GM12801 (cell line): Measurements from ENCODE around the gene TEX36.

Experiments used
- TF ChIP-seq, protein P1 (sequence below): IDR thresholded peaks from one replicate; pipeline ENCODE4 v1.5.1; 2011; ENCODE audit warnings: control low read depth; ENCODE audit not compliant: insufficient read length; ENCODE audit errors: extremely low read depth

The TEX36 gene

DNA sequence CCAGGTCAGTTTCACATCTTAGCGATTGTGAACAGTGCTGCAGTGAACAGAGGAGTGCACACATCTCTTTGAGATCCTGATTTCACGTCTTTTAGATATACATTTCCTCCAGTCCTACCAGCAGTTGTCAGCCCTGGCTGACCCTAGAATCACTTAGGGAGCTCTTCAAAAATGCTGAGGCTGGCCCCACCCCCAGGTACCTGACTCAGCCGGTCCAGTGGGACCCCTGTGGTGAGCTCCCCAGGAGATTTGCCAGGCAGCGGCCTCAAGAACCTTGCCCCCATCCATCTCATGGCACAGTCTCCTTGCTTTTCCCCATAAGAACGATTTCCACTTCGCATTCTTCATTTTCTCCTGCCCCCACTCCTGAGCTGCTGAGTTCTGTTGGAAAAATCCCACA lies 45.5 kb downstream of the TEX36 start:
- TF ChIP-seq, protein P1, sequence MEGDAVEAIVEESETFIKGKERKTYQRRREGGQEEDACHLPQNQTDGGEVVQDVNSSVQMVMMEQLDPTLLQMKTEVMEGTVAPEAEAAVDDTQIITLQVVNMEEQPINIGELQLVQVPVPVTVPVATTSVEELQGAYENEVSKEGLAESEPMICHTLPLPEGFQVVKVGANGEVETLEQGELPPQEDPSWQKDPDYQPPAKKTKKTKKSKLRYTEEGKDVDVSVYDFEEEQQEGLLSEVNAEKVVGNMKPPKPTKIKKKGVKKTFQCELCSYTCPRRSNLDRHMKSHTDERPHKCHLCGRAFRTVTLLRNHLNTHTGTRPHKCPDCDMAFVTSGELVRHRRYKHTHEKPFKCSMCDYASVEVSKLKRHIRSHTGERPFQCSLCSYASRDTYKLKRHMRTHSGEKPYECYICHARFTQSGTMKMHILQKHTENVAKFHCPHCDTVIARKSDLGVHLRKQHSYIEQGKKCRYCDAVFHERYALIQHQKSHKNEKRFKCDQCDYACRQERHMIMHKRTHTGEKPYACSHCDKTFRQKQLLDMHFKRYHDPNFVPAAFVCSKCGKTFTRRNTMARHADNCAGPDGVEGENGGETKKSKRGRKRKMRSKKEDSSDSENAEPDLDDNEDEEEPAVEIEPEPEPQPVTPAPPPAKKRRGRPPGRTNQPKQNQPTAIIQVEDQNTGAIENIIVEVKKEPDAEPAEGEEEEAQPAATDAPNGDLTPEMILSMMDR: no peak

DNA sequence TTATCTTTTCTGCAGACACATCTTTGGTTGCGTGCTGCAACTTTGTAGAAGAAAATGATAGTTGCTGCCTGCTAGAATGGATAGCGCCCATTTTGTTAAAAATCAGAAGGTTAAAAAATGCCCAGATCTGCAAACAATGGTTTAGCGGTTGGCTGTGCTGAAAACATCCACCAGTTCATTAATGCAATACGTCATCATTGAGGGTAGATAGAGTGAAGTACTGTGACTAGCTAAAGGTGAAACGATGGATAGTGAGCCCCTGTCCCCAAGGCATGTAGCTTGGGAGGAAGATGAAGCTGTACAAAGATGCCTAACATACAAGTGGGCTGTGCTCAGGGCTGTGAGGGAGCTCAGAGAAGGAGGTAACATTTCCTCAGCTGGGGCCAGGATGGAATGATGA lies 48.4 kb downstream of the TEX36 start:
- TF ChIP-seq, protein P1: no peak

DNA sequence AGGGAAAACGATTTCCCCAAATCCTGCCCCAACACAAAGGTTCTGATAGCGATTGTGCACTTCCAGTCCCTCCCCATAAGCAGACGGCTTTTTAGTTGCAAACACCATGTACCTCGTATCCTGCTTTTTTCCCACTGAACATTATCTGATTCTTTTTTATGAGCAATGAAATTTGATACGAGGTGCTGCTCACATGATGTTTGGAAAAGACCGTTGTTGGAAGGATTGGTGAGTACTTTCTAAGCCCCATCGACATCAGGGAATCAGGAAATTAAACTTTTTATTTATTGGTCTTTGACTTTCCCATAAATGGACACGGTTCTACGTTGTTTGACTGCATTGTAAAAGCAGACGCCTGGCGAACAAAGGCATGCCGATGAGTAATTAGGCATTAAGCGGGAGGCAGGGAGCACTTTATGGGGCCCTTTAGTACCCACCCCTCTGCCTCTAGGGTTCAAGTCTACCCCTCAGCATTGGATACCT lies 49.4 kb downstream of the TEX36 start:
- TF ChIP-seq, protein P1: no peak

DNA sequence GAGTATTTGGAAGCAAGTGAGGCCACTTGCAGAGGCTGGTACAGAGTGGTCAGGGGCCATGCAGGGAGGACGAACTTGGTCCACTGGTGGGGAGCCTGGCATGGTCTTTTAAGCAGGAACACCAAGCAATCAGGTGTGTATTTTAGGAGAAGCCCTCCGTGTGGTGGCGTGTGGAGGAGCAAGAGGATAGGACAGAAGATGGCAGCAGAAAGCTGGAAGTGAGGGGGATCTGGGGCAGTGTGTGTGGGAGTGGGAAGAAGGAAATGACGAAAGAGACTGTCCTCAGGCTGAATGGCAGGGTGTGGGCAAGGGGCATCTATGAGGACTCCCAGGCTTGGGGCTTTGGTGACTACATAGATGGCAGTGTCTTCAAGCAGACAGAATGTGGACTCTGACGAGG lies 51.2 kb downstream of the TEX36 start:
- TF ChIP-seq, protein P1: no peak

DNA sequence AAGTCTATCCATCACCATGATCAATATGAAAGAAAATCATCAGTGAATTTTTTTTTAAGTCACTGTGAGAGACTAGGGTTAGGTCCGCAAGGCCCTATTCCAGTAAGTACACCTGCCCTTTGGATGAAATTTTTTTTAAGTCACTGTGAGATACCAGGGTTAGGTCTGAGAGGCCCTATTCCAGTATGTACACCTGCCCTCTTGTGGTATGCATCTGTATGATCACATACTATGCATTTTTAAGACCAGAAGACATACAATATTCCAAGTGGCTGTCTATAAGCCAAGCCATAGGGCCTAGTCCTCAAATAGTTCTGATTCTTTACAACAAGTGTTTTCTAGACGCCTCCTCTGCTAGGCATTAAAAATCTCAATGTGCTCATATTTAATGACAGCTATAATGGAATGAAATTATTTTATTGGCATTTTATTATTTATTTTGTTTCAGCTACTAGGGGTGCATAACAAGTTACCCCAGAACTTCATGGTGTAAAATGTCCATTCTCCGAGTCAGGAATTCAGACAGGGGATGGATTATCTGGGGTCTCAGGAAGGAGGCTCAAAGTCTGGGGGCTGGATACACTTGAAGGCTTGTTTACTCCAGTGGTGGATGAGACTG lies 53.1 kb downstream of the TEX36 start:
- TF ChIP-seq, protein P1: no peak

DNA sequence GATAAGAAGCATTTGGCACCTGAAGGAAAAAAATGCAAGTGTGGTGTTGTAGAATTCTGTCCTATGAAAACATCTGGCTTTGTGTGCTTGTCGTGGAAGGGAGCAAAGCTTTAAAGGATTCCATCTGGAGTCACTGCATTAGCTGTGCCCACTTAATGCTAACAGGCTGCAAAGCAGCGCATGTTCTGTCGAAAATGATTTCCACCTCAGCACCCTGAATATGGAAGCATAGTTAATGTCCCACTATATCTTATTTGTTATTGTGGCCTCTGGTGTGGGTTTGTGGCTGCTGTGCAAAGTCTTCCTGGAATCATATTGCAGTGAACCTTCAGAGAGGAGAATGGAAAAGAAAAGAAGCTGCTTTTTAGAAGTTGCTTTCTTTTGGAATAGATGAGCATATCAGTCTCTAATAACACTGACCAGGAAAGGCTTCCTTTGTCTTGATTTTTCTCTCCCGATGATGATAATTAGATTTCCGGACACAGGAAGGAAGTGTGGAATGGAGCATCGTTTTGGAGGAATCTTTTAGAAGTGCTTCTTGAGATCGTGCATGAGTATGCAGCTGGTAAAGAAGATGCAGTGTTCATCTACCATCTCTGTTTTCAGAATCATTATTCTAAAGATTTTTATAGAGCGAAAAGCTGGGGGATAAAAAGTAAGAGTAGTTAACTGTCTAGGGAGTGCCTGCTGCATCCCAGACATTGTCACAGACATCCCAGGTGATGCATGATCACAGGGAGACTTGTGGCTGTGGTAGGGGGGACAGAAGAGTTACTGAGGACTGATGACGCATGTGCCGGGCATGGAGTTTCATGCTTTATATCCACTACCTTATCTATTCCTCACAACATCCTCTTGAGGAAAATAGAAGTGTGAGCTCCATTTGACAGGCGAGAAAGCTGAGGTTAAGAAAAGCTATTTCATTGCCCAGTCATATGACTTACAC lies 54.6 kb downstream of the TEX36 start:
- TF ChIP-seq, protein P1: no peak

DNA sequence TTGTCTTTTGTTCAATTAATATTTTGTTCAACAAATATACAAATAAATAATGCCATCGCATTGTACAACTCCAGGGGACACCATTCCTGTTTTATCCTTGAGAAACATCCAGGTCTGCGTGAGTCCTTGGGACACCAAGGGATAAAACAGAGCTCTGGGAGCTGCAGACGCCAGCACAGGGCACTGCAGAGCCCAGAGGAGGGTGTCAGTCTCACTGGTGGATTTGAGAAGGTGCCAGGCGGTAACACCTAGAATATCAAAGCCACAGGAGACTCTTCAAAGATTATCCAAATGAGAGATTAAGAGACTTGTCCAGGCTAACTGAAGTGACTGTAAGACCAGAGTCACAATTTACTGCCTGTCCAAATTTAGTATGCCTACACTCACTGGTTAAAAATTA lies 55.3 kb downstream of the TEX36 start:
- TF ChIP-seq, protein P1: no peak
